ENCODE measurements around the gene ROR2. TPM values are rescaled to one million over a fixed set of nuclear protein-coding genes. Genes with fewer than 3 reads are reported as not detected.

The ROR2 gene
- total RNA-seq, 4 donors from 2014 or later, result 0.19 to 1.7 (median 0.38) TPM

GRCh38 chr9:91958174-91958573, 8.1 kb upstream of the ROR2 start:
- no peak for TF ChIP-seq CTCF (IDR thresholded peaks at IDR 0.05; ENCODE audit: low read depth)

GRCh38 chr9:91954841-91955471, 4.9 kb upstream of the ROR2 start:
- TF ChIP-seq CTCF (IDR thresholded peaks at IDR 0.05; ENCODE audit: low read depth), result no peak

- no peak for TF ChIP-seq CTCF (IDR thresholded peaks at IDR 0.05; ENCODE audit: low read depth)
These were observed 3.7 kb upstream of the ROR2 start for GRCh38 chr9:91953718-91954117.

- TF ChIP-seq CTCF (IDR thresholded peaks at IDR 0.05; ENCODE audit: low read depth), result no peak
These were observed 2.0 kb upstream of the ROR2 start for GRCh38 chr9:91951944-91952520.

GRCh38 chr9:91949392-91949945, 559 bp downstream of the ROR2 start:
- TF ChIP-seq CTCF (IDR thresholded peaks at IDR 0.05; ENCODE audit: low read depth), result no peak

- no peak for TF ChIP-seq CTCF (IDR thresholded peaks at IDR 0.05; ENCODE audit: low read depth)
These were observed 1.2 kb downstream of the ROR2 start for GRCh38 chr9:91948597-91949391.

GRCh38 chr9:91948101-91948596, 1.9 kb downstream of the ROR2 start:
- TF ChIP-seq CTCF (IDR thresholded peaks at IDR 0.05; ENCODE audit: low read depth), result no peak
